Loucy (cell line): ENCODE results near the gene KIAA0319L.

ENCODE experiments used
- H2AFZ ChIP-seq: fragments of 200-600 bp; sonication (generic); 2 replicates; pipeline ENCODE4 v1.6.0; 2016; ENCODE audit warnings: antibody characterized with exemption, mild to moderate bottlenecking, low read length, moderate library complexity
- H3F3A ChIP-seq: fragments of 200-600 bp; 2 replicates; pipeline ENCODE4 v1.6.0; 2016; ENCODE audit warnings: antibody characterized with exemption, low read depth, mild to moderate bottlenecking
- H3K27me3 ChIP-seq: fragments of 200-600 bp; sonication (generic); 2 replicates; pipeline ENCODE4 v1.6.1; 2014; ENCODE audit warnings: low read length, mild to moderate bottlenecking; ENCODE audit not compliant: insufficient read depth, poor library complexity, severe bottlenecking
- H3K36me3 ChIP-seq: fragments of 200-600 bp; sonication (generic); 2 replicates; pipeline ENCODE4 v1.6.1; 2016; ENCODE audit warnings: low read length; ENCODE audit not compliant: insufficient read depth
- H3K4me1 ChIP-seq: fragments of 200-600 bp; sonication (generic); 2 replicates; pipeline ENCODE4 v1.5.1; 2014; ENCODE audit warnings: low read length, mild to moderate bottlenecking; ENCODE audit not compliant: insufficient read depth, poor library complexity, severe bottlenecking
- H3K4me2 ChIP-seq: fragments of 200-600 bp; sonication (generic); 2 replicates; pipeline ENCODE4 v1.6.0; 2014; ENCODE audit warnings: antibody characterized with exemption, low read length, low read depth, mild to moderate bottlenecking; ENCODE audit not compliant: poor library complexity, severe bottlenecking
- H3K4me3 ChIP-seq: fragments of 200-600 bp; sonication (generic); 2 replicates; pipeline ENCODE4 v1.5.1; 2014; ENCODE audit warnings: low read length, mild to moderate bottlenecking, mixed read lengths; ENCODE audit not compliant: poor library complexity, severe bottlenecking
- H3K79me2 ChIP-seq: fragments of 200-600 bp; sonication (generic); 2 replicates; pipeline ENCODE4 v1.6.1; 2014; ENCODE audit warnings: low read length; ENCODE audit not compliant: insufficient read depth
- H3K9ac ChIP-seq: fragments of 200-600 bp; sonication (generic); 2 replicates; pipeline ENCODE4 v1.6.0; 2014; ENCODE audit warnings: mild to moderate bottlenecking, low read depth, low read length, moderate library complexity; ENCODE audit not compliant: poor library complexity, severe bottlenecking
- H3K9me2 ChIP-seq: fragments of 200-600 bp; sonication (generic); replicated peaks from 2 replicates; pipeline ENCODE4 v1.6.1; 2016; ENCODE audit warnings: low read depth, low read length, mixed read lengths
- H3K9me3 ChIP-seq: fragments of 200-600 bp; sonication (generic); 2 replicates; pipeline ENCODE4 v1.6.1; 2014; ENCODE audit warnings: mild to moderate bottlenecking, antibody characterized with exemption, low read length, low read depth; ENCODE audit not compliant: insufficient read depth
- H4K20me1 ChIP-seq: fragments of 200-600 bp; sonication (generic); 2 replicates; pipeline ENCODE4 v1.6.0; 2014; ENCODE audit warnings: antibody characterized with exemption, low read length, mild to moderate bottlenecking; ENCODE audit not compliant: insufficient read depth, poor library complexity, severe bottlenecking
- EZH2phosphoT487 ChIP-seq: fragments of 200-600 bp; IDR thresholded peaks from 2 replicates; pipeline ENCODE4 v1.6.1; 2018; ENCODE audit warnings: antibody characterized with exemption, mild to moderate bottlenecking, moderate library complexity, borderline replicate concordance
- TF ChIP-seq, protein P1 (sequence below): fragments of 200-600 bp; sonication (generic); conservative IDR thresholded peaks from 2 replicates; pipeline ENCODE4 v1.5.1; 2014; ENCODE audit warnings: mild to moderate bottlenecking, antibody characterized with exemption, low read length

Gene KIAA0319L

DNA sequence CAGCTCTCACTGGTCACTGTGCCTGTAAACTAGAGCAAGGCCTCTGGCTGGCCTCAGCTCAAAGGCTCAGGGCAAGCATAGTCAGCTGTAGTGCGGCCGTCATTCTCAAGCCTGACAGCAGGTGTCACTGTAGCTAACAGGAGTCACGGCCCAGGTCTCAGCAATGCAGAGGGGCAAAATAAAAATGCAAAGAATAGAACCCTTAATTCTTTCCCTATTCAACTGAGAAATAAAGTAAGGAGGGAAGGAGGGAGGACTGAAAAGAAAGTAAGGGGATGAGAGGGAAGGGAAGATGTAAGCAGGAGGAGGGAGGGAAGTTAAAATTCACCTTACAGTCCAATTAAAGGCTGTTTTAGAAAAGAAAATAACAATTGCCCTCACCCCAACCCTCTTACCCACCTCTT, 106.1 kb downstream of the KIAA0319L start:
- peaks cover 49% of the 10 kb centered on the region; the same call in 1 of the 2 replicates for H3K36me3 ChIP-seq
- H3K4me3 ChIP-seq: no peak overlapping the region
- no peaks in the 10 kb centered on the region for H3F3A ChIP-seq
- no peak for TF ChIP-seq EZH2phosphoT487
- TF ChIP-seq, protein P1, sequence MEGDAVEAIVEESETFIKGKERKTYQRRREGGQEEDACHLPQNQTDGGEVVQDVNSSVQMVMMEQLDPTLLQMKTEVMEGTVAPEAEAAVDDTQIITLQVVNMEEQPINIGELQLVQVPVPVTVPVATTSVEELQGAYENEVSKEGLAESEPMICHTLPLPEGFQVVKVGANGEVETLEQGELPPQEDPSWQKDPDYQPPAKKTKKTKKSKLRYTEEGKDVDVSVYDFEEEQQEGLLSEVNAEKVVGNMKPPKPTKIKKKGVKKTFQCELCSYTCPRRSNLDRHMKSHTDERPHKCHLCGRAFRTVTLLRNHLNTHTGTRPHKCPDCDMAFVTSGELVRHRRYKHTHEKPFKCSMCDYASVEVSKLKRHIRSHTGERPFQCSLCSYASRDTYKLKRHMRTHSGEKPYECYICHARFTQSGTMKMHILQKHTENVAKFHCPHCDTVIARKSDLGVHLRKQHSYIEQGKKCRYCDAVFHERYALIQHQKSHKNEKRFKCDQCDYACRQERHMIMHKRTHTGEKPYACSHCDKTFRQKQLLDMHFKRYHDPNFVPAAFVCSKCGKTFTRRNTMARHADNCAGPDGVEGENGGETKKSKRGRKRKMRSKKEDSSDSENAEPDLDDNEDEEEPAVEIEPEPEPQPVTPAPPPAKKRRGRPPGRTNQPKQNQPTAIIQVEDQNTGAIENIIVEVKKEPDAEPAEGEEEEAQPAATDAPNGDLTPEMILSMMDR: peak; percentile 96
- no peak overlapping the region for H2AFZ ChIP-seq
- H3K9ac ChIP-seq: no peak overlapping the region
- H3K9me3 ChIP-seq: no peaks in the 10 kb centered on the region
- H3K9me2 ChIP-seq: no peaks in the 10 kb centered on the region
- H3K4me1 ChIP-seq: peaks cover 15% of the 10 kb centered on the region
- H3K4me2 ChIP-seq: no peak overlapping the region
- no peaks in the 10 kb centered on the region for H3K27me3 ChIP-seq
- no peaks in the 10 kb centered on the region for H3K79me2 ChIP-seq
- no peaks in the 10 kb centered on the region for H4K20me1 ChIP-seq

DNA sequence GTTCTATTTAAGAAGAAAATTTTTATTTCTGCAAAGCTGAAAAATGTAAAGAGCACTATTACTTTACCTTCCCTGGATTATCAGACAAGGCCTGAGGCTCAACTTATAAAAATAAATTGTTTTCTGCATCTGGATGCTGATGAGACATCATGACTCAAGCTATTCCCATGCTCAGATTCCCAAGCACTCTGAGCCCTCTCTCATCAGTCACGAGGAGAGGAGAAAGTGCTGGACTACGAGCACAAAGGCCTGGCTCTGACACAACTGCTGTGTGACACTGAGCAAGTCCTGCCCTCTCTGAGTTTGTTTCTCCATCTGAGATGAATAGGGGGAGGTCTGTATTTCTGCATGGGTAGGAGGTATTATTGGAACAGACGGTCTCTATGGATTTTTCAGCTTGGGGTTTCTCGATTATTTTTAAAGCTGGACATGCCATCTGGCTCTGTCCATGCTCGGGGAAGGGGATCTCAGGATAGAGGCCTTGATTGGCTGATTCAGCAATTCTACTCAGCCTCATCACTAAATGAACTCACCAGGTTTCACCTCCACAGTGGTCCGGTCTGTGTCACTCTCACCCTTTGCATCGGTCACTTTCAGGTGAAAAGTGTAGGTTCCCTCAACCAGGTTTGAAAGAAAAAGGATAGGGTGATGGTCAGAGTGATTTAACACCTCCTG, 107.7 kb downstream of the KIAA0319L start:
- no peaks in the 10 kb centered on the region for H3F3A ChIP-seq
- H2AFZ ChIP-seq: no peak overlapping the region
- H3K9me2 ChIP-seq: no peaks in the 10 kb centered on the region
- no peak overlapping the region for H3K9ac ChIP-seq
- H3K4me3 ChIP-seq: no peak overlapping the region
- no peaks in the 10 kb centered on the region for H3K9me3 ChIP-seq
- no peak for TF ChIP-seq EZH2phosphoT487
- TF ChIP-seq, protein P1: no peak
- no peak overlapping the region for H3K4me2 ChIP-seq
- H3K36me3 ChIP-seq: peaks cover 58% of the 10 kb centered on the region; the same call in 1 of the 2 replicates
- H3K27me3 ChIP-seq: no peaks in the 10 kb centered on the region
- peaks cover 15% of the 10 kb centered on the region for H3K4me1 ChIP-seq
- H3K79me2 ChIP-seq: no peaks in the 10 kb centered on the region
- no peaks in the 10 kb centered on the region for H4K20me1 ChIP-seq

DNA sequence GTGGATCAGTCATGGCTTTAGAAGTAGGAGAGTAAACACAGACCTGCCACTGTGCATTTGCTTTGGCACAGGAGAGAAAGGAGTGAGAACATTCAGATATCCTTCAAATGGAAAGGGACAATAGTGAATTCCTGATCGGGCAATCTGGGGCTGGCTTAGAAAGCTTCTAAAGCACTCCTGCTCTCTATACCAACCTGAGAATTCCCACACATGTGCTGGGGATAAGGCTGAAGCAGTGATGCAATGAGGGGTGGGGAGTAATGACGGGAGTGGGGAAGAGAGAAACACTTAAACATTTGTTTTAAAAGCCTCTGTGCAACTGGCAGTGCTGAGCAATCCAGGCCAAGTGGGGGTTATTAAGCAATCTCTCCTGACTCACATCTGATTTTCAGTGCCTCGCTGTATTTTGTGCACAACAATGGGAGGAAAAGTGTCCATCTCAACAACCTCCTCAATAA, 108.8 kb downstream of the KIAA0319L start:
- Histone ChIP-seq H3K9ac (no peak overlapping the region), H3K79me2 (no peaks in the 10 kb centered on the region), H4K20me1 (no peaks in the 10 kb centered on the region), H3K4me1 (peaks cover 15% of the 10 kb centered on the region), H3K9me3 (no peaks in the 10 kb centered on the region), H3K9me2 (no peaks in the 10 kb centered on the region), H2AFZ (no peak overlapping the region), H3K4me3 (no peak overlapping the region), H3K4me2 (no peak overlapping the region), H3K36me3 (peaks cover 62% of the 10 kb centered on the region; the same call in 1 of the 2 replicates), H3K27me3 (no peaks in the 10 kb centered on the region), H3F3A (no peaks in the 10 kb centered on the region)
- TF ChIP-seq, protein P1: no peak
- TF ChIP-seq EZH2phosphoT487: no peak
